Gastrocnemius medialis (tissue), 4 donors: Measurements from ENCODE around the gene CSH1. TPM values are rescaled to one million over a fixed set of nuclear protein-coding genes. Genes with fewer than 3 reads are reported as not detected.
A peak's percentile ranks its signal among the peaks of the same experiment; 100 is the strongest.
"Not testable (repeated sequence)": the region's sequence is repeated elsewhere in the genome, so short reads cannot be mapped to it uniquely, and the experiment has no call there.

Experiments used
- ATAC-seq, 2 donors: fragments of 150-250 bp; one replicate each; pipeline ENCODE4 v1.9.1; 2016
- DNase-seq, 2 donors: peaks; one replicate each; pipeline ENCODE4 v3.0.0-alpha.2; 2019
- H3K27ac ChIP-seq, 4 donors: fragments of 200-600 bp; sonication (generic); 1 replicate in 1 of 4; 2 replicates in 3 of 4; pipeline ENCODE4 v1.5.1; 2016 to 2018; ENCODE audit warnings: mild to moderate bottlenecking in 2 of 4, moderate library complexity in 1 of 4
- H3K27me3 ChIP-seq, 3 donors: fragments of 200-600 bp; sonication (generic) in 2 of 3; 1 replicate in 1 of 3; 2 replicates in 2 of 3; pipeline versions ENCODE4 v1.5.1 to v1.6.0; 2016 to 2019; ENCODE audit warnings: mild to moderate bottlenecking in 1 of 3, moderate library complexity in 1 of 3
- H3K36me3 ChIP-seq, 2 donors: fragments of 200-600 bp; sonication (generic) in 1 of 2; one replicate each; pipeline ENCODE4 v1.5.1; 2017 to 2018
- H3K4me1 ChIP-seq, 2 donors: fragments of 200-600 bp; sonication (generic) in 1 of 2; one replicate each; pipeline ENCODE4 v1.5.1; 2016 to 2017; ENCODE audit warnings: mild to moderate bottlenecking in 2 of 2
- H3K4me3 ChIP-seq, 4 donors: fragments of 200-600 bp; sonication (generic) in 3 of 4; 1 replicate in 1 of 4; 2 replicates in 3 of 4; pipeline ENCODE4 v1.5.1; 2016 to 2019; ENCODE audit warnings: mild to moderate bottlenecking in 2 of 4
- H3K9me3 ChIP-seq, 3 donors: fragments of 200-600 bp; sonication (generic) in 2 of 3; 1 replicate in 1 of 3; 2 replicates in 2 of 3; pipeline ENCODE4 v1.5.1; 2016 to 2019
- CTCF ChIP-seq, 5 experiments: fragments of 450-650 bp in 3 of 5; fragments of 200-600 bp in 2 of 5; sonication (generic) in 2 of 5; IDR thresholded peaks in 4 of 5; conservative IDR thresholded peaks in 1 of 5; 1 replicate in 4 of 5; 2 replicates in 1 of 5; pipeline ENCODE4 v1.5.1; 2016 to 2019; ENCODE audit warnings: antibody characterized with exemption in 5 of 5, mild to moderate bottlenecking in 3 of 5, moderate library complexity in 3 of 5
- in situ Hi-C, 4 donors: fragments of 200-750 bp; cut with MboI; loops; one replicate each; pipeline versions ENCODE4 v1.15.0 to v1.8.0; 2017; ENCODE audit warnings: low sequenced_read_pairs in 4 of 4
- intact Hi-C: fragments of 100-400 bp; cut with DNase I; formaldehyde crosslinking; loops from one replicate; pipeline ENCODE4 v1.15.1; 2023; ENCODE audit warnings: low total_unique reads
- total RNA-seq, 4 donors: library from RNA; depleted of rRNA; stranded (reverse); fragments of >200 nt; gene quantifications; one replicate each; pipeline versions ENCODE4 v1.1.0 to v1.2.3, GENCODE V29; 2016

CSH1 gene
- total RNA-seq, 4 donors from 2014 or later = not detected

- DNase-seq, H3K27ac ChIP-seq, H3K36me3 ChIP-seq, H3K27me3 ChIP-seq, H3K9me3 ChIP-seq, intact Hi-C loops, H3K4me1 ChIP-seq, H3K4me3 ChIP-seq: not testable (repeated sequence)
- peak in 1 of 2 donors; percentile 51 for ATAC-seq
- in situ Hi-C loops = loop anchor here (25.0 kb wide), 3 partner anchors 234 to 534 kb away; partner anchors contain the start of genes ERN1 (in 2 of the 4) and MILR1 (in 1 of the 4)
- TF ChIP-seq CTCF (IDR thresholded peaks at IDR 0.05 in 4 of 5, conservative IDR thresholded peaks at IDR 0.05 in 1 of 5) = peak in 3 of 5 experiments; percentile 22 to 47 (median 34)
Observed at GRCh38 chr17:63903787-63904201, 7.4 kb upstream of the CSH1 start.

- H3K4me3 ChIP-seq, H3K27me3 ChIP-seq, intact Hi-C loops, H3K4me1 ChIP-seq, H3K9me3 ChIP-seq, H3K36me3 ChIP-seq, DNase-seq, ATAC-seq, H3K27ac ChIP-seq: not testable (repeated sequence)
- in situ Hi-C loops = loop anchor here (25.0 kb wide), 3 partner anchors 235 to 535 kb away; partner anchors contain the start of genes ERN1 (in 2 of the 4) and MILR1 (in 1 of the 4)
Observed at GRCh38 chr17:63901971-63902370, 5.6 kb upstream of the CSH1 start.

- H3K4me1 ChIP-seq, intact Hi-C loops, H3K4me3 ChIP-seq, DNase-seq, ATAC-seq, H3K27ac ChIP-seq, H3K27me3 ChIP-seq, in situ Hi-C loops, H3K9me3 ChIP-seq, H3K36me3 ChIP-seq: not testable (repeated sequence)
Observed at GRCh38 chr17:63898899-63899798, 2.8 kb upstream of the CSH1 start.

GRCh38 chr17:63894821-63895220 lies 1.6 kb downstream of the CSH1 start:
- intact Hi-C loops, H3K27me3 ChIP-seq, H3K9me3 ChIP-seq, H3K36me3 ChIP-seq, in situ Hi-C loops, H3K4me1 ChIP-seq, H3K27ac ChIP-seq, H3K4me3 ChIP-seq, DNase-seq, ATAC-seq: not testable (repeated sequence)

- H3K4me1 ChIP-seq, H3K9me3 ChIP-seq, H3K4me3 ChIP-seq, H3K27ac ChIP-seq, DNase-seq, ATAC-seq, H3K27me3 ChIP-seq, in situ Hi-C loops, H3K36me3 ChIP-seq, intact Hi-C loops: not testable (repeated sequence)
Observed at GRCh38 chr17:63894021-63894420, 2.4 kb downstream of the CSH1 start.

- H3K27ac ChIP-seq, intact Hi-C loops, H3K36me3 ChIP-seq, H3K9me3 ChIP-seq, DNase-seq, ATAC-seq, H3K27me3 ChIP-seq, in situ Hi-C loops, H3K4me1 ChIP-seq, H3K4me3 ChIP-seq: not testable (repeated sequence)
- peak in 1 of 5 experiments; percentile 13 for TF ChIP-seq CTCF (IDR thresholded peaks at IDR 0.05 in 4 of 5, conservative IDR thresholded peaks at IDR 0.05 in 1 of 5)
Observed at GRCh38 chr17:63892316-63893037, 3.9 kb downstream of the CSH1 start.
